CD14-positive monocyte (primary cell): Measurements from ENCODE around the gene GPATCH4. TPM values are rescaled to one million over a fixed set of nuclear protein-coding genes. Genes with fewer than 3 reads are reported as not detected.

Experiments used
- DNase-seq, 3 donors: peaks; one replicate each; pipeline ENCODE4 v3.0.0-alpha.2; 2011 to 2022
- H2AFZ ChIP-seq: 2 replicates; pipeline ENCODE4 v1.6.0; 2012; ENCODE audit warnings: mild to moderate bottlenecking, low read depth, low read length, inconsistent platforms; ENCODE audit not compliant: insufficient read depth, poor library complexity, severe bottlenecking
- H3K27ac ChIP-seq, 2 donors: 1 replicate in 1 of 2; 2 replicates in 1 of 2; pipeline ENCODE4 v1.5.1; 2012 to 2013; ENCODE audit warnings: low read length in 2 of 2, control low read depth in 1 of 2, inconsistent platforms in 1 of 2, low read depth in 1 of 2, mild to moderate bottlenecking in 1 of 2
- H3K27me3 ChIP-seq, 2 donors: one replicate each; pipeline versions ENCODE4 v1.6.0 to v1.6.1; 2011 to 2013; ENCODE audit warnings: low read length in 2 of 2; ENCODE audit not compliant: control insufficient read depth in 2 of 2, insufficient read depth in 2 of 2
- H3K36me3 ChIP-seq, 2 donors: replicated peaks in 1 of 2; 1 replicate in 1 of 2; 2 replicates in 1 of 2; pipeline versions ENCODE4 v1.5.1 to v1.6.1; 2012 to 2013; ENCODE audit warnings: low read length in 2 of 2, control low read depth in 1 of 2, inconsistent platforms in 1 of 2, mild to moderate bottlenecking in 1 of 2; ENCODE audit not compliant: insufficient read depth in 2 of 2, control insufficient read depth in 1 of 2
- H3K4me1 ChIP-seq, 2 donors: 1 replicate in 1 of 2; 2 replicates in 1 of 2; pipeline versions ENCODE4 v1.5.1 to v1.6.1; 2012 to 2013; ENCODE audit warnings: low read length in 2 of 2, control low read depth in 1 of 2, inconsistent platforms in 1 of 2, mild to moderate bottlenecking in 1 of 2, moderate library complexity in 1 of 2; ENCODE audit not compliant: insufficient read depth in 2 of 2, control insufficient read depth in 1 of 2
- H3K4me2 ChIP-seq: replicated peaks from 2 replicates; pipeline ENCODE3; 2012; ENCODE audit warnings: low read length, moderate library complexity, mild to moderate bottlenecking; ENCODE audit not compliant: poor library complexity, severe bottlenecking; ENCODE audit errors: extremely low read depth
- H3K4me3 ChIP-seq, 3 experiments: fragments of 200-600 bp in 1 of 3; sonication (generic) in 1 of 3; replicated peaks in 1 of 3; 1 replicate in 2 of 3; 2 replicates in 1 of 3; pipeline ENCODE4 v1.5.1; 2011 to 2013; ENCODE audit warnings: low read length in 3 of 3, mild to moderate bottlenecking in 3 of 3, control low read depth in 2 of 3, low read depth in 2 of 3, inconsistent platforms in 1 of 3, moderate library complexity in 1 of 3
- H3K79me2 ChIP-seq: 2 replicates; pipeline ENCODE4 v1.6.0; 2012; ENCODE audit warnings: mild to moderate bottlenecking, control low read depth, inconsistent platforms, low read length, moderate library complexity; ENCODE audit not compliant: insufficient read depth
- H3K9ac ChIP-seq: 2 replicates; pipeline ENCODE4 v1.6.0; 2017; ENCODE audit warnings: low read length, mild to moderate bottlenecking; ENCODE audit not compliant: insufficient read depth, poor library complexity, severe bottlenecking
- H3K9me3 ChIP-seq, 2 donors: replicated peaks in 1 of 2; 1 replicate in 1 of 2; 2 replicates in 1 of 2; pipeline versions ENCODE4 v1.5.1 to v1.6.1; 2012 to 2013; ENCODE audit warnings: low read length in 2 of 2, control low read depth in 1 of 2; ENCODE audit not compliant: control insufficient read depth in 1 of 2, insufficient read depth in 1 of 2
- H4K20me1 ChIP-seq: 2 replicates; pipeline ENCODE4 v1.6.0; 2012; ENCODE audit warnings: mild to moderate bottlenecking, low read length, control low read depth, moderate library complexity; ENCODE audit not compliant: insufficient read depth
- H3K27ac Mint-ChIP-seq, 7 donors: one replicate each; pipeline ENCODE4 v1.8.0; 2020; ENCODE audit warnings: mild to moderate bottlenecking in 7 of 7, mixed read lengths in 7 of 7, moderate library complexity in 6 of 7, inconsistent platforms in 2 of 7
- H3K27me3 Mint-ChIP-seq, 3 donors: one replicate each; pipeline ENCODE4 v1.8.0; 2021 to 2022; ENCODE audit warnings: low read depth in 3 of 3, mild to moderate bottlenecking in 3 of 3, mixed read lengths in 3 of 3, moderate library complexity in 3 of 3, inconsistent platforms in 1 of 3
- H3K36me3 Mint-ChIP-seq, 2 donors: one replicate each; pipeline ENCODE4 v1.8.0; 2020; ENCODE audit warnings: mixed read lengths in 2 of 2, inconsistent platforms in 1 of 2, mild to moderate bottlenecking in 1 of 2
- H3K4me1 Mint-ChIP-seq: one replicate; pipeline ENCODE4 v1.8.0; 2020; ENCODE audit warnings: mild to moderate bottlenecking, mixed read lengths
- H3K4me3 Mint-ChIP-seq, 2 donors: one replicate each; pipeline ENCODE4 v1.8.0; 2020; ENCODE audit warnings: mild to moderate bottlenecking in 2 of 2, mixed read lengths in 2 of 2, moderate library complexity in 1 of 2
- H3K9me3 Mint-ChIP-seq, 7 donors: one replicate each; pipeline ENCODE4 v1.8.0; 2020 to 2022; ENCODE audit warnings: mixed read lengths in 7 of 7, mild to moderate bottlenecking in 6 of 7, moderate library complexity in 6 of 7, inconsistent platforms in 2 of 7
- WGBS: methylation state at CpG from one replicate; pipeline ENCODE4 v1.1.5; 2013; ENCODE audit warnings: missing lambda C conversion rate; ENCODE audit not compliant: insufficient coverage; 5-methylcytosine and 5-hydroxymethylcytosine counted together
- intact Hi-C, 2 donors: fragments of 100-400 bp; cut with micrococcal nuclease; formaldehyde crosslinking; loops; one replicate each; pipeline versions ENCODE4 v1.15.0 to v1.15.1; 2023
- polyA plus RNA-seq, 3 donors: library from polyadenylated mRNA; depleted of rRNA in 1 of 3; unstranded in 2 of 3; stranded (reverse) in 1 of 3; fragments of 300-500 nt in 2 of 3; fragments of >200 nt in 1 of 3; fragmentation: Illumina TruSeq in 2 of 3; gene quantifications; 1 replicate in 2 of 3; 2 replicates in 1 of 3; pipeline ENCODE4 v1.2.3, GENCODE V29; 2012 to 2021
- TF ChIP-seq, protein P1 (sequence below): fragments of 200-600 bp; IDR thresholded peaks from one replicate; pipeline ENCODE4 v1.8.0; 2022; ENCODE audit warnings: antibody characterized with exemption, mild to moderate bottlenecking

The GPATCH4 gene
- polyA plus RNA-seq, 3 donors, result 2.6 to 5.3 (median 4.9) TPM

DNA sequence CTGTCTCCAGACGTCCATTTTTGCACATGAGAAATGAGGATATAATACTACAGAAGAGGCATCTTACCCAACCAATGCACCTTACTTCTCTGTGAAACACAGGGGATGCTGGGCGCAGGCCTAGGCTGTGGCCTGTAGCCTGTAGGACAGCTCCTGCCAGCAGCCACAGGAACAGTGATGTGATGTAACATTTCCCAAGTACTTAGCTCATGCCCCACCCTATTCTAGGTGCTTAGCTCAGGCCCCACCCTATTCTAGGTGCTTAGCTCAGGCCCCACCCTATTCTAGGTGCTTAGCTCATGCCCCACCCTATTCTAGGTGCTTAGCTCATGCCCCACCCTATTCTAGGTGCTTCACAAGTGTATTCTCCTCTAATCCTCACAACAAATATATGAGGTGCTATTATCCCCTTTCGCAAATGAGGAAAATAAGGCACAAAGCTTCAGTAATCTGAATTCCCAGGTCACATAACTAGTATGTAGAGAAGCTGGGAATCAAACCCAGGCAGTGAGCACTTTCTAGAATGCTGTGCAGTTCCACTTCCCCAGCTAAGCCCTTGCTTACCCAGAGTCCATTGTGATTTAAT is 14.3 kb downstream of the GPATCH4 start:
- Histone ChIP-seq H4K20me1 (no peaks in the 10 kb centered on the region), H3K9ac (no peak overlapping the region), H3K27ac (no peak overlapping the region), H3K4me3 (no peak overlapping the region), H3K27me3 (no peaks in the 10 kb centered on the region), H2AFZ (no peak overlapping the region), H3K4me2 (no peak overlapping the region), H3K79me2 (peaks cover 3% of the 10 kb centered on the region), H3K9me3 (no peaks in the 10 kb centered on the region), H3K36me3 (no peaks in the 10 kb centered on the region), H3K4me1 (peaks cover 22 to 26% of the 10 kb centered on the region in 2 donors)
- Mint-ChIP-seq H3K4me3 (no peak overlapping the region), H3K9me3 (no peaks in the 10 kb centered on the region), H3K27me3 (peaks cover 0 to 3% (median 0%) of the 10 kb centered on the region in 3 donors), H3K4me1 (peaks cover 28% of the 10 kb centered on the region), H3K27ac (no peak overlapping the region), H3K36me3 (no peaks in the 10 kb centered on the region)
- TF ChIP-seq, protein P1, sequence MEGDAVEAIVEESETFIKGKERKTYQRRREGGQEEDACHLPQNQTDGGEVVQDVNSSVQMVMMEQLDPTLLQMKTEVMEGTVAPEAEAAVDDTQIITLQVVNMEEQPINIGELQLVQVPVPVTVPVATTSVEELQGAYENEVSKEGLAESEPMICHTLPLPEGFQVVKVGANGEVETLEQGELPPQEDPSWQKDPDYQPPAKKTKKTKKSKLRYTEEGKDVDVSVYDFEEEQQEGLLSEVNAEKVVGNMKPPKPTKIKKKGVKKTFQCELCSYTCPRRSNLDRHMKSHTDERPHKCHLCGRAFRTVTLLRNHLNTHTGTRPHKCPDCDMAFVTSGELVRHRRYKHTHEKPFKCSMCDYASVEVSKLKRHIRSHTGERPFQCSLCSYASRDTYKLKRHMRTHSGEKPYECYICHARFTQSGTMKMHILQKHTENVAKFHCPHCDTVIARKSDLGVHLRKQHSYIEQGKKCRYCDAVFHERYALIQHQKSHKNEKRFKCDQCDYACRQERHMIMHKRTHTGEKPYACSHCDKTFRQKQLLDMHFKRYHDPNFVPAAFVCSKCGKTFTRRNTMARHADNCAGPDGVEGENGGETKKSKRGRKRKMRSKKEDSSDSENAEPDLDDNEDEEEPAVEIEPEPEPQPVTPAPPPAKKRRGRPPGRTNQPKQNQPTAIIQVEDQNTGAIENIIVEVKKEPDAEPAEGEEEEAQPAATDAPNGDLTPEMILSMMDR, result no peak
- DNase-seq, result no peak
- WGBS, result no CpG with 5 or more reads among the region's 3 CpGs
- intact Hi-C loops, result loop anchor here in 1 of 2 donors (2.0 kb wide), 1 partner anchor 22 kb away; no protein-coding TSS in a partner anchor

DNA sequence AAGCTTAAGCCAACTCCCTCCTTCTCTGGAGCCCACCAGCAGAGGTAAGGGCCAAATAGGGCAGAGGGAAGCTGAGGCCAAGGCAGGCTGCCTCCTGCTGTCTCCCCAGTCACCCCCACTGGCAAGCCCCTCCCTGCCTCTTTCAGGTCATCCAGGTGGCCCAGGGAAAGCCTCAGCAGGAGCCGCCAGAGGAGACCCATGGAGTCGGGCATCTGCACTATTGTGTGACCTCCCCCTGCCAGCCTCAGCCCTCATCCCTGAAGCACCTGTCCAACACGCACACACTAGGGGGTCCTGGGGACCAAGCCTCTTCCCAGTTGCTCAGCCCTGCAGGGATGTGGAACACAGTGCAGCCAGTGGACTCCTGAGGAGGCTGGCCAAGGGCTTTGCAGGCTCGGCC is 15.0 kb downstream of the GPATCH4 start:
- intact Hi-C loops, result loop anchor here in 1 of 2 donors (2.0 kb wide), 1 partner anchor 22 kb away; no protein-coding TSS in a partner anchor
- Mint-ChIP-seq H3K4me1 (peaks cover 30% of the 10 kb centered on the region), H3K27ac (no peak overlapping the region)

More for the DNA sequence above, 15.0 kb downstream of the GPATCH4 start:
- Histone ChIP-seq H3K4me3 (no peak overlapping the region), H3K4me1 (peaks cover 23 to 27% of the 10 kb centered on the region in 2 donors), H4K20me1 (no peaks in the 10 kb centered on the region), H3K27ac (no peak overlapping the region), H3K36me3 (no peaks in the 10 kb centered on the region), H3K9me3 (no peaks in the 10 kb centered on the region), H3K79me2 (no peaks in the 10 kb centered on the region), H3K4me2 (no peak overlapping the region), H2AFZ (no peak overlapping the region), H3K27me3 (no peaks in the 10 kb centered on the region), H3K9ac (no peak overlapping the region)
- Mint-ChIP-seq H3K9me3 (no peaks in the 10 kb centered on the region), H3K36me3 (no peaks in the 10 kb centered on the region), H3K27me3 (peaks cover 0 to 3% (median 2%) of the 10 kb centered on the region in 3 donors), H3K4me3 (no peak overlapping the region)
- TF ChIP-seq, protein P1, result no peak
- WGBS, result 60% methylated on average over 3 of the region's 4 CpGs
- DNase-seq, result no peak
